Sigmoid colon (tissue), 7 donors: ENCODE data around the gene C3orf70. TPM values are rescaled to one million over a fixed set of nuclear protein-coding genes. Genes with fewer than 3 reads are reported as not detected.

Experiments
- DNase-seq: peaks from one replicate; pipeline ENCODE4 v3.0.0-alpha.2; 2019
- H3K27ac ChIP-seq, 4 donors: fragments of 200-600 bp; sonication (generic); one replicate each; pipeline ENCODE4 v1.5.1; 2016 to 2019; ENCODE audit warnings: mild to moderate bottlenecking in 1 of 4
- H3K27me3 ChIP-seq, 3 donors: fragments of 200-600 bp; sonication (generic); one replicate each; pipeline ENCODE4 v1.5.1; 2019; ENCODE audit warnings: mild to moderate bottlenecking in 1 of 3
- H3K36me3 ChIP-seq, 4 donors: fragments of 200-600 bp; sonication (generic); one replicate each; pipeline ENCODE4 v1.5.1; 2016 to 2019
- H3K4me1 ChIP-seq, 4 donors: fragments of 200-600 bp; sonication (generic); one replicate each; pipeline ENCODE4 v1.5.1; 2017 to 2019
- H3K4me3 ChIP-seq, 4 donors: fragments of 200-600 bp; sonication (generic); one replicate each; pipeline ENCODE4 v1.5.1; 2017 to 2019; ENCODE audit warnings: mild to moderate bottlenecking in 2 of 4, moderate library complexity in 1 of 4
- H3K9me3 ChIP-seq, 4 donors: fragments of 200-600 bp in 3 of 4; sonication (generic) in 3 of 4; one replicate each; pipeline versions ENCODE4 v1.5.1 to v1.6.1; 2013 to 2019
- EP300 ChIP-seq, 4 donors: sonication (generic); formaldehyde crosslinking; IDR thresholded peaks; one replicate each; pipeline ENCODE4 v1.6.1; 2017; ENCODE audit warnings: antibody characterized with exemption in 4 of 4
- POLR2A ChIP-seq, 2 donors: fragments of 450-650 bp; IDR thresholded peaks; one replicate each; pipeline ENCODE4 v1.6.1; 2016; ENCODE audit warnings: antibody characterized with exemption in 2 of 2, mild to moderate bottlenecking in 2 of 2, moderate library complexity in 2 of 2
- POLR2AphosphoS5 ChIP-seq, 4 donors: sonication (generic); formaldehyde crosslinking; IDR thresholded peaks; one replicate each; pipeline ENCODE4 v1.6.1; 2017; ENCODE audit warnings: antibody characterized with exemption in 4 of 4
- WGBS, 2 donors: extraction: QIAGEN DNeasy Blood & Tissue Kit; methylation state at CpG; one replicate each; pipeline ENCODE4 v1.1.7; 2013; 5-methylcytosine and 5-hydroxymethylcytosine counted together
- intact Hi-C: fragments of 100-400 bp; cut with DNase I; formaldehyde crosslinking; loops from one replicate; pipeline ENCODE4 v1.15.1; 2023
- polyA plus RNA-seq, 3 donors: library from polyadenylated mRNA; stranded (reverse); fragments of 200-250 nt; gene quantifications; one replicate each; pipeline ENCODE4 v1.2.3, GENCODE V29; 2013
- total RNA-seq, 4 donors: library from RNA; depleted of rRNA; stranded (reverse); fragments of >200 nt; gene quantifications; one replicate each; pipeline ENCODE4 v1.1.0, GENCODE V29; 2016
- TF ChIP-seq, protein P1 (sequence below), 4 experiments: fragments of 450-650 bp in 3 of 4; fragments of 200-600 bp in 1 of 4; IDR thresholded peaks; one replicate each; pipeline ENCODE4 v1.5.1; 2016 to 2019; ENCODE audit warnings: antibody characterized with exemption in 4 of 4, mild to moderate bottlenecking in 3 of 4, moderate library complexity in 2 of 4
- donor health status: healthy with polysubstance abuse.
- donor health status: Bipolar disorder and iron deficiency.
- donor health status: healthy.

The C3orf70 gene
- total and polyA plus RNA-seq, 7 donors: 2.4 to 52.3 (median 26.0) TPM

DNA sequence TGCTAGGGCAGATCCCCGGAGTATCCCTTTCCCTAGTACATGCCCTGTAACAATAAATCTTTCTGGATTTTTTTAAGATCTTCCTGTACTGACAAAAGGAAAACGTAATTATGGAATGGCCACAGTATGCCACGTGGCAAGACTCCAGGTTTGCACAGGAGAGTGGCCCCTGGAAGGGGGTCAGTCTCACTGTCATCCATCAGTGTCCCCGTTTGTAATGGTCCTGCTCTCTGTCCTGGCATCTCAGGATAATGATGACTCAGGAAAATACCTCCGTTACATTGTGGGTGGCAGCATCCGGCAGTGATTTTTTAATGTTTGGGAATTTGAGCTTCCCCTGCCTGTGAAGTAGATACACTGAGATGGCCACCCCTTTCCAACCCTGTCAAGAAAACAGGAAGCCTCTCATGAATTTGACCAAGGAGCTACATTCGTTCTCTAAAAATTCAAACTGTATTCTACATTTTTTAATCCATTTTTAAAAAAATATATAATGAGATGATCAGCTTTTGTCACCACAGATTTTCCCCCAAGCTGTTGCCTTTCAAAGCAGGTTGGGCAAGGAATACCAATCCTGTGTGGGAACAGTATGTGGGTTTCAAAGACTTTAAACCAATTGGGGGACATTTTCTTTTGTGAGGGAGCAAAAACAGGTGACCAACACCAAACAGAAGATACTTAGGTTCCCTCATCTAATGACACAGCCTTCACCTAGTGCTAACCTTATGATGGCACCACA, 110.4 kb downstream of the C3orf70 start:
- Histone ChIP-seq H3K27me3 (no peaks in the 10 kb centered on the region), H3K4me1 (no peaks in the 10 kb centered on the region), H3K36me3 (no peaks in the 10 kb centered on the region), H3K9me3 (no peaks in the 10 kb centered on the region), H3K4me3 (no peak overlapping the region), H3K27ac (no peak overlapping the region)
- intact Hi-C loops: no loop called here
- DNase-seq: no peak
- 88 to 91% methylated on average over 7 of the region's 7 CpGs for WGBS, 2 donors
- TF ChIP-seq POLR2AphosphoS5 (IDR thresholded peaks at IDR 0.05) (no peak), POLR2A (IDR thresholded peaks at IDR 0.05) (no peak), EP300 (IDR thresholded peaks at IDR 0.05) (no peak)
- TF ChIP-seq, protein P1, sequence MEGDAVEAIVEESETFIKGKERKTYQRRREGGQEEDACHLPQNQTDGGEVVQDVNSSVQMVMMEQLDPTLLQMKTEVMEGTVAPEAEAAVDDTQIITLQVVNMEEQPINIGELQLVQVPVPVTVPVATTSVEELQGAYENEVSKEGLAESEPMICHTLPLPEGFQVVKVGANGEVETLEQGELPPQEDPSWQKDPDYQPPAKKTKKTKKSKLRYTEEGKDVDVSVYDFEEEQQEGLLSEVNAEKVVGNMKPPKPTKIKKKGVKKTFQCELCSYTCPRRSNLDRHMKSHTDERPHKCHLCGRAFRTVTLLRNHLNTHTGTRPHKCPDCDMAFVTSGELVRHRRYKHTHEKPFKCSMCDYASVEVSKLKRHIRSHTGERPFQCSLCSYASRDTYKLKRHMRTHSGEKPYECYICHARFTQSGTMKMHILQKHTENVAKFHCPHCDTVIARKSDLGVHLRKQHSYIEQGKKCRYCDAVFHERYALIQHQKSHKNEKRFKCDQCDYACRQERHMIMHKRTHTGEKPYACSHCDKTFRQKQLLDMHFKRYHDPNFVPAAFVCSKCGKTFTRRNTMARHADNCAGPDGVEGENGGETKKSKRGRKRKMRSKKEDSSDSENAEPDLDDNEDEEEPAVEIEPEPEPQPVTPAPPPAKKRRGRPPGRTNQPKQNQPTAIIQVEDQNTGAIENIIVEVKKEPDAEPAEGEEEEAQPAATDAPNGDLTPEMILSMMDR (IDR thresholded peaks at IDR 0.05): no peak

DNA sequence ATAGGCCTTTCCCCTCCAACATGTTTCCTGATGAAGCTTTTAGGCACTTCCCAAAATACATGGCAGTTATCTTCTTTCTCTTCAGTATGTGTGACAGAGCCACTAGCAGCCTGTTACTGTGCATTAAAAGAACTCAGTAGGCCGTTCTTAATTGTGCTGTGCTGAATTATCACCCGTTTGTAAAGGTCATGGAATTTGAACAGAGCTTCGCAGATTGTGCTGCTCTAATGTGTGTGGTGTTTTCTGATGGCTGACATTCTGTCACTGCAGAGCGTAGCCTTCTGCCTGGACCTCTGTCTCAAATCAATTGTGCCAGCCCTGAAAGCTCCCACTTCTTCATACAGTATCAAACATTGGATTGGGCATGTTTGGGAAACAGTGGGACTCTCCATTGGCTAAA, 111.3 kb downstream of the C3orf70 start:
- no peaks in the 10 kb centered on the region for H3K27me3 ChIP-seq
- intact Hi-C loops: no loop called here
- H3K4me3 ChIP-seq: no peak overlapping the region
- no peak for DNase-seq
- TF ChIP-seq EP300 (IDR thresholded peaks at IDR 0.05): no peak
- TF ChIP-seq, protein P1 (IDR thresholded peaks at IDR 0.05): no peak
- TF ChIP-seq POLR2AphosphoS5 (IDR thresholded peaks at IDR 0.05): no peak
- TF ChIP-seq POLR2A (IDR thresholded peaks at IDR 0.05): no peak
- H3K36me3 ChIP-seq: no peaks in the 10 kb centered on the region
- H3K9me3 ChIP-seq: no peaks in the 10 kb centered on the region
- 95 to 97% methylated on average over 4 of the region's 4 CpGs for WGBS, 2 donors
- H3K27ac ChIP-seq: no peak overlapping the region
- H3K4me1 ChIP-seq: no peaks in the 10 kb centered on the region

DNA sequence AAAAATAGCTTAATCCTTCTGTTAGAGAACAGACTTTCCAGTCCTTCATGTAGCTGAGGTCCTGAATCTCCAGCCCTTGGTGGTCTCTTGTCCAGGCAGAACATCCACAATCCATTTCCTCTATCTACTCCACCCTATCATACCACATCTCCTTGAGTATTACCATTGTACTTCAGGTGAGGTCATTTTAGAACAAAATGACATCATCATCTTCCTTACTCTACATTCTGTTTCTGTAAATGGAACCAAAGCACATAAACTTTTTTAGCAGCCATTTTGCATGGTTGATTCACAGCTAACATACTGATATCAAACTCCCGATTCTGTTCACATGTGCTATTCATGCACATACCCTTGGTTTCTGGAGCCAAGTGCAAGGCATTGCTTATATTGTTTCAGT, 112.4 kb downstream of the C3orf70 start:
- no peak for DNase-seq
- no peak for TF ChIP-seq POLR2AphosphoS5 (IDR thresholded peaks at IDR 0.05)
- TF ChIP-seq POLR2A (IDR thresholded peaks at IDR 0.05): no peak
- TF ChIP-seq, protein P1 (IDR thresholded peaks at IDR 0.05): no peak
- no peak for TF ChIP-seq EP300 (IDR thresholded peaks at IDR 0.05)
- Histone ChIP-seq H3K27me3 (no peaks in the 10 kb centered on the region), H3K4me3 (no peak overlapping the region), H3K27ac (no peak overlapping the region), H3K4me1 (no peaks in the 10 kb centered on the region), H3K9me3 (no peaks in the 10 kb centered on the region), H3K36me3 (no peaks in the 10 kb centered on the region)
- intact Hi-C loops: no loop called here
- WGBS, 2 donors: 100% methylated on average over 1 of the region's 1 CpG

DNA sequence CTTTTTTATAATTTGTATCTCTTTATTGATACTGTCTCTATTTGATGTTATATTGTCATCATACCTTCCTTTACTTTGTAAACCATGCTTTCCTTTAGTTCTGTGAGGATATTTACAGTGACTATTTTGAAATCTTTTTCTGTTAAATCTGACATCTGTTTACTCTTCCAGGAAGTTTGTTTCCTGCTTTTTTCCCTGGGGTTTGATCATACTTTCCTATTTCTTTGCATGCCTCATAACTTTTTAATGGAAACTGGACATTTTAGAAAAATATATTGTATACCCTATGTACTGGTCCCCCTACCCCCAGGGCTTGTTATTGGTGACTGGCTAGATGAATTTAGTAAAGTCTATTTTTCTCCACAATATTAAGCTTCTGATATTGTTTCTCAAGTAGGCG, 115.1 kb downstream of the C3orf70 start:
- Histone ChIP-seq H3K27ac (no peak overlapping the region), H3K4me1 (no peaks in the 10 kb centered on the region), H3K27me3 (no peaks in the 10 kb centered on the region), H3K9me3 (no peaks in the 10 kb centered on the region), H3K36me3 (no peaks in the 10 kb centered on the region), H3K4me3 (no peak overlapping the region)
- intact Hi-C loops: no loop called here
- WGBS, 2 donors: 96 to 98% methylated on average over 1 of the region's 1 CpG
- TF ChIP-seq, protein P1 (IDR thresholded peaks at IDR 0.05): no peak
- TF ChIP-seq EP300 (IDR thresholded peaks at IDR 0.05) (no peak), POLR2AphosphoS5 (IDR thresholded peaks at IDR 0.05) (no peak), POLR2A (IDR thresholded peaks at IDR 0.05) (no peak)
- DNase-seq: no peak

DNA sequence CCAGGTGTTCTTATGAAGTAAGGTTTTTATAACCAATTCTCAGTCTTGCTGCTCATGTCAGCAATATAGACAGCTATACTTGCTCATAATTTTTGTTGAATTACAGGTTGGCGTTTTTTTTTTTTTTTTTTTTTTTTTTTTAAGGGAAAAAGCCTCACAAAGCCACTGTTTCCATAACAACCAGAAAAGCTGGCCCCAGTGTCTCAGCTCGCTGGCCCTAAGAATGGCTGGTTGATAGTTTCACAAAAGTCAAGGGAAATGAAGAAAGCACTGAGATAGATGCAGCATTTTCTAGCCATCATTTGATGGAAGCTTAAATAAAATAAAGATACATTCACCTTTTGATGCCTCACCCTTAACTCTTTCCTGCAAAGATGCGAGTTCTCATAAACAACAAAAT, 121.9 kb downstream of the C3orf70 start:
- no peak for DNase-seq
- no peaks in the 10 kb centered on the region for H3K9me3 ChIP-seq
- intact Hi-C loops: no loop called here
- H3K4me3 ChIP-seq: no peak overlapping the region
- peaks cover 0 to 8% (median 4%) of the 10 kb centered on the region in 4 donors for H3K36me3 ChIP-seq
- 92 to 97% methylated on average over 3 of the region's 3 CpGs for WGBS, 2 donors
- no peaks in the 10 kb centered on the region for H3K27me3 ChIP-seq
- H3K27ac ChIP-seq: no peak overlapping the region
- no peak for TF ChIP-seq EP300 (IDR thresholded peaks at IDR 0.05)
- TF ChIP-seq, protein P1 (IDR thresholded peaks at IDR 0.05): no peak
- no peak for TF ChIP-seq POLR2A (IDR thresholded peaks at IDR 0.05)
- TF ChIP-seq POLR2AphosphoS5 (IDR thresholded peaks at IDR 0.05): no peak
- no peaks in the 10 kb centered on the region for H3K4me1 ChIP-seq
